ENCODE results near the gene PKNOX2. TPM values are rescaled to one million over a fixed set of nuclear protein-coding genes. Genes with fewer than 3 reads are reported as not detected.

The PKNOX2 gene
- total RNA-seq, 3 donors from 2014 or later (not counting 1 experiment from before 2014, with no cell fraction given) = not detected

DNA sequence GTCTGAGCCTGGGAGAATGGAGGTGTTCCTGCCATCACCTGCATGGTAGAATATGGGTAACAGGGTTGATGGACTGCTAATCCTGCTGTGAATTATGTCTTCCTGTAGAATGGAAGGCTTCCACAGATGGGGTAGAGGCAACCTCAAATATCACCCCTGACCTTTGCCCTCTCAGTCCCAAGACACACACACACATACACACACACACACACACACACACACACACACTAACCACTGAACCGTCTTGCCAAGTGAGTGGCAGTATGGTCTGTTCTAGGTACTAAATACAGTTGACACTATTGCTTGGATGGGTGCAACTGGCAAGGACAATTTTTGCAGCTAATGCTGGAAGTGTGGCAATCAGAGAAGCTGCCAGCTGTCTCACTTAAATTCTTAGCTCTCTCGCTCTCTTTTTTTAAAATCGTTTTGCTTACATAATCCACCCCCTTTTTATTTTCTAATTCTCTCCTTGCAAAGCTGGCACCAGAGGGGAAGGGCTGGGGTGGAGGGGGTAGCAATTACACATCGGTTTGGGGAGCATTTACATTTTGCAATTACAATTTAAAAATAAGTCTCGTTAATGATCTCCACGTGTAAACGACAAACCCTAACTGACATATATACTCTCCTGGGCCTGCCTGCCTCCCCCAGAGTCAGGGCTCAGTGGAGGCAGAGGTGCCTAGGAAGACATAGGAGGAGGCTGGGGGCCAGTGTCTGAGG is 169.0 kb downstream of the PKNOX2 start:
- H3K9me3 Mint-ChIP-seq = no peaks in the 10 kb centered on the region
- TF ChIP-seq, protein P1, sequence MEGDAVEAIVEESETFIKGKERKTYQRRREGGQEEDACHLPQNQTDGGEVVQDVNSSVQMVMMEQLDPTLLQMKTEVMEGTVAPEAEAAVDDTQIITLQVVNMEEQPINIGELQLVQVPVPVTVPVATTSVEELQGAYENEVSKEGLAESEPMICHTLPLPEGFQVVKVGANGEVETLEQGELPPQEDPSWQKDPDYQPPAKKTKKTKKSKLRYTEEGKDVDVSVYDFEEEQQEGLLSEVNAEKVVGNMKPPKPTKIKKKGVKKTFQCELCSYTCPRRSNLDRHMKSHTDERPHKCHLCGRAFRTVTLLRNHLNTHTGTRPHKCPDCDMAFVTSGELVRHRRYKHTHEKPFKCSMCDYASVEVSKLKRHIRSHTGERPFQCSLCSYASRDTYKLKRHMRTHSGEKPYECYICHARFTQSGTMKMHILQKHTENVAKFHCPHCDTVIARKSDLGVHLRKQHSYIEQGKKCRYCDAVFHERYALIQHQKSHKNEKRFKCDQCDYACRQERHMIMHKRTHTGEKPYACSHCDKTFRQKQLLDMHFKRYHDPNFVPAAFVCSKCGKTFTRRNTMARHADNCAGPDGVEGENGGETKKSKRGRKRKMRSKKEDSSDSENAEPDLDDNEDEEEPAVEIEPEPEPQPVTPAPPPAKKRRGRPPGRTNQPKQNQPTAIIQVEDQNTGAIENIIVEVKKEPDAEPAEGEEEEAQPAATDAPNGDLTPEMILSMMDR (IDR thresholded peaks at IDR 0.05) = no peak

DNA sequence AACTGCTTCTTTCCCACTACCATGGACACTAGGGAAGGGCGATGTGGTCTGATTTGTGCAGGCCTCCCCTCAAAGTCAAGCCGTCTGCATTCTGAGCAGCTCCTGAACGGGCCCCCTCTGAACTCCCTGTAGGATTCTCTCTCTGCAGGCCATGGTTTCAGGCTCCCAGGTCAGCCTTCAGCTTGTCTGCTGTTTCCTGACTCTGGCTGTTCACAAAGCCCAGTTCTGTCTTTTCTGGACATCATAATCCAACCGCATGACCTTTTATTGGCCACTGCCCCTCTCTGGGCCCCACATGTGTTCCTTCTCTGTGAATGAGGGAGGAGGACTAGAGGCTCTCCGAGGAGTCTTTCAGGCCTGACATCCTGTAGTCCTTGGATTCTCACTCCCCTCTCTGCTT is 170.6 kb downstream of the PKNOX2 start:
- no peaks in the 10 kb centered on the region for H3K4me1 Mint-ChIP-seq
- TF ChIP-seq, protein P1 (IDR thresholded peaks at IDR 0.05) = no peak
- intact Hi-C loops (cut with micrococcal nuclease) = no loop called here

More for the DNA sequence above, 169.0 kb downstream of the PKNOX2 start:
- H3K36me3 Mint-ChIP-seq = no peaks in the 10 kb centered on the region
- H3K27me3 ChIP-seq (ENCODE audit: control insufficient read depth, insufficient read depth, low read length) = no peaks in the 10 kb centered on the region
- no peaks in the 10 kb centered on the region for H3K36me3 ChIP-seq (ENCODE audit: control insufficient read depth, insufficient read depth, low read length)
- H3K4me3 Mint-ChIP-seq = no peak overlapping the region
- ATAC-seq (no peak), DNase-seq (no peak)
- H3K4me1 ChIP-seq (ENCODE audit: control insufficient read depth, insufficient read depth, low read length) = no peaks in the 10 kb centered on the region
- WGBS (ENCODE audit: insufficient coverage) = 100% methylated on average over 1 of the region's 7 CpGs
- no peak overlapping the region for H3K4me3 ChIP-seq (ENCODE audit: low read length)
- intact Hi-C loops (cut with micrococcal nuclease) = no loop called here
- no peaks in the 10 kb centered on the region for H3K4me1 Mint-ChIP-seq
- H3K27ac Mint-ChIP-seq = no peak overlapping the region
- H3K27ac ChIP-seq (ENCODE audit: low read length) = no peak overlapping the region
- H3K9me3 ChIP-seq (ENCODE audit: control insufficient read depth, insufficient read depth, low read length) = no peaks in the 10 kb centered on the region
- peaks cover 11 to 19% of the 10 kb centered on the region in 2 donors for H3K27me3 Mint-ChIP-seq (ENCODE audit: low read depth in 2 of 2)

DNA sequence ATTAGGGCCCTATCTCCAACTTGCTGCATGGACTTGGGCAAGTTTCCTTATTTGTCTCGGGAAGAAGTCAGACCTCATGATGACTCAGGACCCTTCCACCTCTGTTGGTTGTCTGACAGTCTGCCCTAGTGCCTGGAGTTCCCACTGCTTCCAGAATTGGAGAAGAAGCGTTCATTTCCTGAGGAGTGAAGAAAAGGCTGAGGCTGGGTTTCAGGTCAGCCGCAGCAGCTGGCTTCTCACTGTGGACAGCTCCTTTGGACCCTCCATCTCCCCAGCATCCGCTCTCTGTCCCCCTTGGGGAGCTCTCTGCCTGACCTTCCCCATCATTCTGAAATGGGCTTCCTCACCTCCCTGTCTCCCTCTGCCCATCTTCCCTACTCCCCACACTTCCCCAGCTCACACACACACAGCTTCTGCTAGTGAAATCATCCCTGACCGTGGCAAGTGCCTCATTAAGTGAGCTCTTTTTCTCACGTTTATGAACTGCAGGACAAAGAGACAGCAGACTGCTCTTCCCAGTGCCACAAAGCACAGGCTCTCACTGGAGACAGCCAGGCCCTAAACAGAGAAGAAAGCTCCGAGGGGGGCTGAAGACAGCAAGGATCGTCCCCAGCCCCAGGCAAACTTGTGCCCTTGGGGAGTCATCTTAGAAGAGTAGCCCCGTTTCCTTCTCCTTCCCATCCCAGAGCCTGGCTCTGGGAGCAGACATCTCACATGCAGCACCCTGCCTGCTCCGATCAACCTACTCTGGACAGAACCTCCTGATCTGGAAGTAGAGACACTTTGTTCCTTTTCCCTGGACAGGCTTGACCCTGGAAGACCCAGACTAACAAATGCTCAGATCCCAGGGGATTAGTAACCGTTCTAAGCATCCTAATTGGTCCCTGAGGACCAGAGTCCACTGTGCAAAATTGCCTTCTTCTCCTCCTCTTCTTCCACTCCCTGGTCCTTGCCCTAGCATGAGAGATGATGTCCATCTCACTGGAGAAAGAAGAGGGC is 173.6 kb downstream of the PKNOX2 start:
- no peak overlapping the region for H3K4me3 ChIP-seq (ENCODE audit: low read length)
- H3K9me3 ChIP-seq (ENCODE audit: control insufficient read depth, insufficient read depth, low read length) = no peaks in the 10 kb centered on the region
- Mint-ChIP-seq H3K9me3 (no peaks in the 10 kb centered on the region), H3K4me1 (no peaks in the 10 kb centered on the region), H3K36me3 (no peaks in the 10 kb centered on the region), H3K4me3 (no peak overlapping the region), H3K27me3 (ENCODE audit: low read depth in 2 of 2) (peaks cover 8 to 14% of the 10 kb centered on the region in 2 donors), H3K27ac (no peak overlapping the region)
- intact Hi-C loops (cut with micrococcal nuclease) = no loop called here
- DNase-seq = no peak
- no peaks in the 10 kb centered on the region for H3K36me3 ChIP-seq (ENCODE audit: control insufficient read depth, insufficient read depth, low read length)
- no peaks in the 10 kb centered on the region for H3K4me1 ChIP-seq (ENCODE audit: control insufficient read depth, insufficient read depth, low read length)
- H3K27me3 ChIP-seq (ENCODE audit: control insufficient read depth, insufficient read depth, low read length) = no peaks in the 10 kb centered on the region
- WGBS (ENCODE audit: insufficient coverage) = 78% methylated on average over 11 of the region's 11 CpGs
- ATAC-seq = no peak
- no peak overlapping the region for H3K27ac ChIP-seq (ENCODE audit: low read length)
- TF ChIP-seq, protein P1 (IDR thresholded peaks at IDR 0.05) = no peak

More for the DNA sequence above, 170.6 kb downstream of the PKNOX2 start:
- no peaks in the 10 kb centered on the region for H3K9me3 ChIP-seq (ENCODE audit: control insufficient read depth, insufficient read depth, low read length)
- DNase-seq (no peak), ATAC-seq (no peak)
- H3K27ac Mint-ChIP-seq = no peak overlapping the region
- no peaks in the 10 kb centered on the region for H3K27me3 ChIP-seq (ENCODE audit: control insufficient read depth, insufficient read depth, low read length)
- no peaks in the 10 kb centered on the region for H3K4me1 ChIP-seq (ENCODE audit: control insufficient read depth, insufficient read depth, low read length)
- H3K27ac ChIP-seq (ENCODE audit: low read length) = no peak overlapping the region
- H3K4me3 Mint-ChIP-seq = no peak overlapping the region
- peaks cover 8 to 12% of the 10 kb centered on the region in 2 donors for H3K27me3 Mint-ChIP-seq (ENCODE audit: low read depth in 2 of 2)
- H3K36me3 ChIP-seq (ENCODE audit: control insufficient read depth, insufficient read depth, low read length) = no peaks in the 10 kb centered on the region
- no peak overlapping the region for H3K4me3 ChIP-seq (ENCODE audit: low read length)
- 87% methylated on average over 4 of the region's 5 CpGs for WGBS (ENCODE audit: insufficient coverage)
- no peaks in the 10 kb centered on the region for H3K9me3 Mint-ChIP-seq
- no peaks in the 10 kb centered on the region for H3K36me3 Mint-ChIP-seq

Measured in natural killer cell (primary cell).